ENCODE measurements around the gene ECSIT.
A peak's percentile ranks its signal among the peaks of the same experiment; 100 is the strongest.

The ECSIT gene

DNA sequence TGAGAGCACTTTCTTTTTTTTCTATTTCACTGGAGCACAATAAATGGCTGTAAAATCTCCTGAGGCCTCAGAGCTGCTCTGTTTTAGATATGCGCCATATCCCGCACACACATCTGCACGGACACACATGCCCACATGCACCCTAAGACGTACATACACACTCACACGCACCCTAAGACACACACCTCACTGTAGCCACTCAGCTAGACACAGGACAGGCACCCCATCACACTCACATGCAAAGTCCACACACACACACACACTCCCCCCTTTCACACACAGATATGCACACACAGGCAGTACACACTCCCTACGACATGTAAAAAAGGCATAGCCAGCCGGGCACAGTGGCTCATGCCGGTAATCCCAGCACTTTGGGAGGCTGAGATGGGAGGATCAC is 21.3 kb upstream of the ECSIT start:
- no peak for DNase-seq (ENCODE audit: low read depth in 1 of 2, low spot score in 1 of 2)

DNA sequence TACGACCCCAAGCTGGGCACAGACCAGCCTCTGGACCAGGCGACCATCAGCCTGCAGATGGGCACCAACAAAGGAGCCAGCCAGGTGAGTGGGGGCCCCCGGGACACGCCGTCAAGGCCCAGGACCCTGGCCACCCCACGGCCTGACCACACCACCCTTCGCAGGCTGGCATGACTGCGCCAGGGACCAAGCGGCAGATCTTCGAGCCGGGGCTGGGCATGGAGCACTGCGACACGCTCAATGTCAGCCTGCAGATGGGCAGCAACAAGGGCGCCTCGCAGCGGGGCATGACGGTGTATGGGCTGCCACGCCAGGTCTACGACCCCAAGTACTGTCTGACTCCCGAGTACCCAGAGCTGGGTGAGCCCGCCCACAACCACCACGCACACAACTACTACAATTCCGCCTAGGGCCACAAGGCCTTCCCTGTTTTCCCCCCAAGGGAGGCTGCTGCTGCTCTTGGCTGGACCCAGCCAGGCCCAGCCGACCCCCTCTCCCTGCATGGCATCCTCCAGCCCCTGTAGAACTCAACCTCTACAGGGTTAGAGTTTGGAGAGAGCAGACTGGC is 20.5 kb upstream of the ECSIT start:
- DNase-seq (ENCODE audit: low read depth in 1 of 2, low spot score in 1 of 2): no peak

DNA sequence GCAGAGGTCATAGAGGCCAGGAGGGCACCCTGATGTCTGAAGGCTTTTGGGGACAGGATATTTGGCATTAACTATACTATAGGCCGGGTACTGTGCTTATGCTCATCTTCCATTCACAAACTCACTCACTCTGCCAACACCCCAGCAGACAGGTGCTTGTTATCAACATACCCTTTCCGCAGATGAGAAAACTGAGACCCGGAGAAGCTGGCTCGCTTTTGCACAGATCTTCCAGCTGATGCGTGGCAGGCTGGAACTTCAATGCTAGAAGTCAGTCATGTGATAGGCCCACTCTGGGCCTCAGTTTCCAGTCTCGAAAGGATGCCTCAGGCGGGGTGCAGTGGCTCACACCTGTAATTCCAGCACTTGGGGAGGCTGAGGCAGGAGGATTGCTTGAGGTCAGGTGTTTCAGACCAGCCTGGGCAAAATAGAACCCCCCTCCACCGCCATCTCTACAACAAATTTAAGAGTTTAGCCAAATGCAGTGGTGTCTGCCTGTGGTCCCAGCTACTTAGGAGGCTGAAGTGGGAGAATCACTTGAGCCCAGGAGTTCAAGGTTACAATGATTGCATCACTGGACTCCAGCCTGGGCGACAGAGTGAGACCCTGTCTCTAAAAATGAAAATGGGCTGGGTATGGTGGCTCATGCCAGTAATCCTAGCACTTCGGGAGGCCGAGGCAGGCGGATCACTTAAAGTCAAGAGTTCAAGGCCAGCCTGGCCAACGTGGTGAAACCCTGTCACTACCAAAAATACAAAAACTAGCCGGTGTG is 19.2 kb upstream of the ECSIT start:
- no peak for DNase-seq (ENCODE audit: low read depth in 1 of 2, low spot score in 1 of 2)

DNA sequence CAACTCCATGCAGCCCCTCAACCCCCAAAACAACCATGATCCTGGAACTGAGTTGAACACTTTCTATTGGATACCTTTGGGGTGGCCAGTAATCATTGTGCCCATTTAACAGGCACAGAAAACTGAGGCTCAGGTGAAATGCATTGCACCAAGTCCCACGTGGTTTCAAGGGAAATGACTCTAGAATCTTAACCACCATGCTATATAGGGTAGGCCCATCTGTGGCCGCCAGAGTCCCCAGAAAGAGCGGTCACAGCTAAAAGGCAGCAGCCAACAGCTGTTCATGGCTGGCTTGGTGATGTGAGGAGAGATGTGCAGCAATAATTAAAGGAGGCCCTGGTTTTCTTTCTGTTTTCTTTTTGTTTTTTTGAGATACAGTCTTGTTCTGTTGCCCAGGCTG is 12.3 kb upstream of the ECSIT start:
- DNase-seq (ENCODE audit: low read depth in 1 of 2, low spot score in 1 of 2): no peak

DNA sequence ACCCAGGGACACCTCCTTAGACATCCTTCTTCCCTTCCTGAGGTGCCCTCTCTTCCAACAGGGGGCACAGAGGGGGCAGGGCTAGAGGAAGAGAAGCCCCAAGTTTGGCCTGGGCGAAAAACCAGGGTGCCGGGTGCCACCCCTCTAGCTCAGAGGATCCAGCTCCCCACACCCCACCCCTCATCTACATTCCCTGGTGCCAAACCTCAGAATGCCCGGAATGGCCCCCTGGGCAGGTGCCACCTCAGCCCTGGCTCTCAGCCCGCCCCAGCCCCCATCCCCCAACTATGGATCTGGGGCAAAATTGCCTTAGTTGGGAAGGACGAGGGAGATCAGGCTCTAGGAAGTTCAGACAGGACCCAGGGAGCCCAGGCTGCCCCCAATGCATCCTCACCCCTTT is 11.7 kb upstream of the ECSIT start:
- no peak for DNase-seq (ENCODE audit: low read depth in 1 of 2, low spot score in 1 of 2)

DNA sequence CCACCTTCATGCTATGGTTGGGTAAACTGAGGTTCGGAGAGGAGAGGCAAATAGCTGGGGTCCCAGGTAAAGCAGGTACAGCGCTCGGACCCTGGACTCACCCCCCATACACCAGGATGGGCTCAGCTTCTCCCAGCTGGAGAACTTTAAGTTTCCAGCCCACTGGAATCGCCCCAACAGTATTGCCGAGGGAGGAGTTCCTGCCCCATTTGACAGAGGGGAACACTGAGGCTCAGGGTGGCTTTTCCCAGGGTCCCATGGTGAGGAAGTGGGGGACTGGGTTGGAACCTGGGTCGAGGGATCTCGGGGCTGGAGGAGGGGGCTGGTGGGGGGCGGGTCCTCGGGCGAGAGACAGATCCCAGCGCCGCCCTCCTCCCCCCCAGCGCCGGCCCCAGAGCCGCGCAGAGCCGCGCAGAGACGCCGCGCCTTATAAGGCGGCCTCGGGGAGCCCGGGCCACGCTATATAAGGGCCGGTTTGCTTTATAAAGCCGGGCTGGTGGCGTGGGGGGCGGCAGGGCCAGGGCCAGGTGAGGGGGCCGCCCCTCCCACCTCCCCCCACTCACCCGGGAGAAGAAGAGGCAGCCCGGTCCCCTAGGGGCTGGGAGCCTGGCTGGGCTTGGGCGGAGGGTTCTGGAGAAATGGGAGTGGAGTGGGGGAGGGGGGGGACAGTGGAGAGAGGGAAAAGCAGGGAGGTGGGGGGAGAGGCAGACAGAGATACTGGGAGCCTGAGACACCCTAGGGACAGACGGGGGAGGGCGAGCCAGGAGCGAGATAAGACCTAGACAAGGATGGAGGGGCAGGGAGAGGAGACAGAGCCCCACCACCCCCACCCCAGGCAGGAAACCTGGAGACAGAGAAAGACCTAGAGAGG is 10.8 kb upstream of the ECSIT start:
- no peak for DNase-seq (ENCODE audit: low read depth in 1 of 2, low spot score in 1 of 2)

DNA sequence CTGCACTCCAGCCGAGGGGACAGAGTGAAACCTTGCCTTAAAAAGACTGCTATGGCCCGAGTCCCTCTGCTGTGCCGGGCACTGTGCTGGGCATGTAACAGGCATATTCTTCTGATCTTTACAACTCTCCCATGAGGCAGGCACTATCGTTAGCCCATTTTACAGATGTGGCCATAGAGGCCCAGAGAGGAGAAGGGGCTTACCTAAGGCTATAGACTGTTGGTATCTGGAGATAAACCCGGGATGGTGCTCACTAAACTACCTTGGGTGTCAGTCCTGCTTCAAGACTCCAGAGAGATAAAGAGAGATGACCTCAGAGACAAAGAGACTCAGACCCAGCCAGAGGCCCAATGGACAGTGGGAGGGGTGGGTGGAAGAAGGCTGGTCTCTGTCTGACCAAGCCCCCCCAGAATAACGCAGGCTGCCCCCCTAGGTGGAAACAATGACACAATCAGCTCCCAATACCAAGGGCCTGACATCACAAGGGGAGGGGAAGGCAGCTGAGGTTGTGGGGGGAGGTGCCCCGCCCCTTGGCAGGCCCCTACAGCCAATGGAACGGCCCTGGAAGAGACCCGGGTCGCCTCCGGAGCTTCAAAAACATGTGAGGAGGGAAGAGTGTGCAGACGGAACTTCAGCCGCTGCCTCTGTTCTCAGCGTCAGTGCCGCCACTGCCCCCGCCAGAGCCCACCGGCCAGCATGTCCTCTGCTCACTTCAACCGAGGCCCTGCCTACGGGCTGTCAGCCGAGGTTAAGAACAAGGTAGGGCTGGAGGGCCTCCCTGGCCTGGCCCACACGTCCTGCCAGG is 9.5 kb upstream of the ECSIT start, which contains the start of gene CNN1:
Gene CNN1 (plus strand): TSS at position 620 of the 805 bp plus-strand sequence. CDS start 77 bp downstream, at position 697.
- no peak for DNase-seq (ENCODE audit: low read depth in 1 of 2, low spot score in 1 of 2)

DNA sequence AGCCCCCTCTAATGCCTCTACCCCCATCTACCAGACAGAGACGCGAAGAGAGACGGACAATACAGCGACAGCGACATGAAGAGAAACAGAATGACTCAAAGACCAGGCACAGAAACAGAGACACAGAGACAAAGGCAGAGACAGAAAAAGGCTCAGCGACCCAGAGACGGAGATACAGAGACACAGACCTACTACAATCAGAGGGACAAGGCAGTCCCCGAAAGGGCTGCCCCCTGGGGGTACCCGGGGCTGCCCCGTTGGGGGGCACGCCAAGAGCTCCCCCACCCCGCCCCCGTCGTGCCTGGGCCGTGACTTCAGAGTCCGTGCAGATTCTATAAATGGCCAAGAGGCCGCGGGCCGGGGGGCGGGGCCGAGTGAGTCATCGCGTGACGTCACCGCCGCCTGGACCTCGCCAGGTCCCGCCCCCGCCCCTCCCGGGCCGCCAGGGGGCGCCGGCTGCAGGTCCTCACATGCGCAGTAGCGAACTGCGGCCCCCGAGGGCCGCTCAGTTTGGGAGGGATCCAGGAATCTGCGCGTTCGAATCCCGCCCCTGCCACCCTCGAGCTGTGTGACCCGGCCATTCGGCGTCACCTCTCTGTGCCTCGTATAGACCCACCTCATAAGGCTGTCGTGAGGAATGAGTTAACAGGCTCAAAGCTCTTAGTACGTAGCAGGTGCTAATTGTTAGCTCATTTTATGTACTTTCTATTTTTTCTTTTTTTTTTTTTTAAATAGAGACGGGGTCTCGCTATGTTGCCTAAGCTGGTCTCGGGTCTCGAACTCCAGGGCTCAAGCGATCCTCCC is 7.1 kb upstream of the ECSIT start:
- DNase-seq (ENCODE audit: low read depth in 1 of 2, low spot score in 1 of 2): peak; percentile 55 to 78

DNA sequence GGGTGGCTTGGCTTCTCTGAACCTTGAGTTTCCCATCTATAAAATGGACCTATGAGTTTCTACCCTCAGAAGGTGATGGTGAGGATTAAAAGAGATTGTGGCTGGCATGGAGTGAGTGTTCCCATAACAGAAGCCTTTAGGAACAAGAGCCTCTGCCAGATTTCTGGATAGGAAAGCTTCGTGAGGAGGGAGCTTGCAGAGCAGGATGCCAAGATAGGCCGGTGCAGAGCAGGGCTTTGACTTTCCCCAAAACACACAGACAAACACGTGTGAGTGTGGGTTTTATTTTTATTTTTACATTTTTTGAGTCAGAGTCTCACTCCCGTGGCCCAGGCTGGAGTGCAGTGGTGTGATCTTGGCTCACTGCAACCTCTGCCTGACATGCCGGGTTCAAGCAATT is 6.0 kb upstream of the ECSIT start:
- no peak for DNase-seq (ENCODE audit: low read depth in 1 of 2, low spot score in 1 of 2)

DNA sequence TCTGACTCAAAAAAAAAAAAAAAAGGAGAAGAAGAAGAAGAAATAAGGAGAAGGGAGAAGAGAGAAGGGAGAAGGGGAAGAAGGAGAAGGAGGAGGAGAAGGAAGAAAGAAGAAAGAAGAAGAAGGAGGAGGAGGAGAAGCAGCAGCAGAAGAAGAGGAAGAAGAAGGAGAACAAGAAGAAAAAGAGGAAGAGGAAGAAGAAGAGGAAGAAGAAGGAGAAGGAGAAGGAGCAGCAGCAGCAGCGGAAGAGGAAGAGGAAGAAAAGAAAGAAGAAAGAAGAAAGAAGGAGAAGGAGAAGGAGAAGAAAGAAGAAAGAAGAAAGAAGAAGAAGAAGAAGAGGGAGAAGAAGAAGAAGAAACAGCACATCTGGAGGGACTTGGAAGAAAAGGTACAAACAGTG is 5.6 kb upstream of the ECSIT start:
- DNase-seq (ENCODE audit: low read depth in 1 of 2, low spot score in 1 of 2): no peak

DNA sequence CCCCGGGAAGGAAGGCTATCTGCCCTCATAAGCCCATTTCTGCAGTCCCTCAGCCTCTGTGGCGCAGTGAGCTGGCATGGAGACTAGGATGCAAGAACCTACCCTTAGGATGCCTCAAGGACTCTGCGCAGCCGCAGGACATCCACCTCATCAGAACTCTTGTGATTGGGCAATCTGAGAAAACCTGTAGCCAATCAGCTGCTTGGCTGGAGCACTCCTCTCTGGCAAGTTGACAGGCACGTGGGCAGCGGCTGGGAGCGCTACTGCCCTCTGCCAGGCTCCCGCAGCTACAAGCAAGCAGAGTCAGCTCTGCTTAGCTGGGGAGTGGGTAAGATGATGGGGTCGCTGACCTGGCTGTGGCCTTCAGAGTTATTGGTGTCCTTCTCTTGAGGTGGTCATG is 1.5 kb upstream of the ECSIT start:
- DNase-seq (ENCODE audit: low read depth in 1 of 2, low spot score in 1 of 2): no peak

DNA sequence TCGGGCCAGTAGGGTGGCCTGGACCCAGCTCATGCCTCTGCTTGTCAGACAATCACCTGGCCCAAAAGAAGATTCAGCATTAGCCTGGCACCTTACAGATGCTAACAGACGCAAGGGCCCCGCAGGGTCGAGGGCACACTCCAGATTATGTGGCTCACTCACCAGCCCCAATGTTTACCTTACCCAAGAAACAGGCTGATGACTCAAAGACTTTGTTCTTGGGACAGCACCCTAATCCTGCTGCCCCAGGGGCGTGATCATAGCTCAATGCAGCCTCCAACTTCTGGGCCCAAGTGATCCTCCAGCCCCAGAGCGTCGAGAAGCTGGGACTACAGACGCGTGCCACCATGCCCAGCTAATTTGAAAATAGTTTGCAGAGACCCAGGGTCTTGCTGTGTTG is 9.8 kb downstream of the ECSIT start:
- DNase-seq (ENCODE audit: low read depth in 1 of 2, low spot score in 1 of 2): no peak

DNA sequence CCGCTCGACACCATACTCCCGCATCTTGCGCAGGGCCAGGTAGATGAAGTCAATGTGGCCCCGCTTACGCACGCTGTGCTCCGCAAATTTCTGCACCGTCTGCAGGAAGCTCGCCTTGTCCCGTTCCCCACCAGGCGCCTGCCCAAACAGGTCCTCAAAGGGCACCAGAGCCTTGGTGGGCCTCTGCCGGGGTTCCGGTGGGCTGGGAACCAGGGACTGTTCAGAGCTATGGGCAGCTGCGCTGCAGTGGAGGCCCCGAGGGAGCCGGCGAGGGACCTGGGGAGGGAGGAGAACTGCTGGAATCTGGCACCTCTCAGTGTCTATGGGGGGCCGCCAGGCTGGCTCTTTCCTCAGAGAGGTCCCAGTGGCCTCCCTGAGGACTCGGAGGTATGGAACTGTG is 15.0 kb downstream of the ECSIT start:
- no peak for DNase-seq (ENCODE audit: low read depth in 1 of 2, low spot score in 1 of 2)

DNA sequence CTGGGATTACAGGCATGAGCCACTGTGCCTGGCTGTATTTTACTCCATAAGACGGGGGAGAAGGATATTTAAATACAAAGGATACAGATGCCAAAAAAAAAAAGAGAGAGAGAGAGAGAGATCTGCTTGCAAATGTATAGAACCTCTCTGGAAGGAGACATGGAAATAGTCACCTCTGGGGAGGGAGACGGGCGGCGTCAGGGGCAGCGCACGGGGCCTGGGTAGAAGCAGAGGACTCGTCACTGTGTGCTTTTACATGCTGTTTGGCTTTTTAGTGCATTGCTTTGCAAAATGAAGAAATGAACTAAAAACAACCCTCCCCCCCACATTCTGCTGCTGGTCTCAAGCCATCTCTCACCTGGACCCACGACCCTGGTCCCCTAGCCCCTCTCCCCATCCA is 18.5 kb downstream of the ECSIT start:
- DNase-seq (ENCODE audit: low read depth in 1 of 2, low spot score in 1 of 2): no peak

DNA sequence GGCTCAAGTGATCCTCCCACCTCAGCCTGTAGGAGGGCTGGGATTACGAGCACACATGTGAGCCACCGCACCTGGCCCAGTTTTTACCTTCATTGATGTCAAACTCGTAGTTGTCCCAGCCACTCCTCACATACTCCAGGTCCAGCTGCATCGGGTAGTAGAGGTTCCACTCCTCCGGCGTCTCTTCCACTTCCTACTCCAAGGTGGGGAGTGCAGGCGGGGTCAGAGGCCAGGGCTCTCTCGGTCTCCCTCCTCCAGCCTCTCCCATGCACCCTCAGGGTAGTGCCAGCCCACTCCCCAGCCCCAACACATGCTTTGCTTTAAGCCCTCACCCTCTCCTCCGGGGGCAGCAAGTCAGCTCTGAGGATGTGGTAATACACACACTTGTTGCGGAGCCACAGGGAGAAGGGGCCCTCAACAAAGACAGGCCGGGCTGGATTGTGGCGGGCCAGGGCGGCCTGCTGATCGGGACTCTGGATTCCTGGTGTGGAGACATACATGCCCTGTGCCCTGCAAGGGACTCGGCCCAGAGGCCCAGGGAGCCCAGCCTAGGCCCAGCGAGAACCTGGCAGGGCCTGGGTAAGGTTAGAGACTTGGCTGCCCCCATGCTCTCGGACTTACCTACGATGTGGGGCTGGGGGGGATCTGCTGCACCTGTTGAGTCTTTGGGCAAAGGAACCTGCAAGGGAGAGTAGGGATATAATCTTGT is 21.4 kb downstream of the ECSIT start:
- DNase-seq (ENCODE audit: low read depth in 1 of 2, low spot score in 1 of 2): no peak

DNA sequence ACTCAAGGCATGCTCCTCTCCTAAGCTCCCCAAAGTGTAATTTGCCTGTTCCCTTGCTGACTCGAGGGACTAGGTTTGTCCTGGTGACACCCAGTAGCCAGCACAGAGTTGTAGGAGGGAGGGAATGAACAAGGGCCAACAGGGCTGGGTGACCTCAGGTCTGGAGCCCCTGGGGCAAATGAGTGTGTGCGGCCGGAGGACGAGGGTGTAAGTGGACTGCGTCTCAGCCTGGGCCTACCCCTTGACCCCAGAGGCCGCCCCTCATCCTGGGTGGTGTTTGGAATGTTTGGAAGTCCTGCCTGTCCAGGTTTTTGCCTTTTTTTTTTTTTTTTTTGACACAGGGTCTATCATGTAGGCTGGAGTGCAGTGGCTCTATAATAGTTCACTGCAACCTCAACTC is 22.0 kb downstream of the ECSIT start:
- DNase-seq (ENCODE audit: low read depth in 1 of 2, low spot score in 1 of 2): no peak

DNA sequence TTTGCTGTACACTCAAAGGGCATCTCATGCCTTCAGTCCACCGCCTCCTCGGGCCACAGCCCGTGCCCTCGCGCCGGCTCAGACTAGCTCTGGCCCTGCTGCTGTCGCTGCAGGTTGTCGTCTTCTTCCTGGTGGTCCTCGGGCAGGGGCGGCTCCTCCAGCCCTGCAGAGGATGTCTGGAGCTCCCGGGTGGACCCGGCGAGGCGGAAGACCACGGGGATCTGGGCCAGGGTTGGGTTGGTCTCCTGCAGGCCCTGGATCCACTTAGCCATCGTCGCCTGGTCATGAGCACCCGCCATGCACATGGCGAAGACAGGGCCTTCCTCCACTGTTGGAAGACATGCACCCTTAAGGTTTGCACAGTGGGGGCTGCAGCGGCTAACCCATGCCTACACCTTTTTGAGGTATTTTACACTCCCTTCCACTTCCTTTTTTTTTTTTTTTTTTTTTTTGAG is 22.8 kb downstream of the ECSIT start:
- DNase-seq (ENCODE audit: low read depth in 1 of 2, low spot score in 1 of 2): no peak

DNA sequence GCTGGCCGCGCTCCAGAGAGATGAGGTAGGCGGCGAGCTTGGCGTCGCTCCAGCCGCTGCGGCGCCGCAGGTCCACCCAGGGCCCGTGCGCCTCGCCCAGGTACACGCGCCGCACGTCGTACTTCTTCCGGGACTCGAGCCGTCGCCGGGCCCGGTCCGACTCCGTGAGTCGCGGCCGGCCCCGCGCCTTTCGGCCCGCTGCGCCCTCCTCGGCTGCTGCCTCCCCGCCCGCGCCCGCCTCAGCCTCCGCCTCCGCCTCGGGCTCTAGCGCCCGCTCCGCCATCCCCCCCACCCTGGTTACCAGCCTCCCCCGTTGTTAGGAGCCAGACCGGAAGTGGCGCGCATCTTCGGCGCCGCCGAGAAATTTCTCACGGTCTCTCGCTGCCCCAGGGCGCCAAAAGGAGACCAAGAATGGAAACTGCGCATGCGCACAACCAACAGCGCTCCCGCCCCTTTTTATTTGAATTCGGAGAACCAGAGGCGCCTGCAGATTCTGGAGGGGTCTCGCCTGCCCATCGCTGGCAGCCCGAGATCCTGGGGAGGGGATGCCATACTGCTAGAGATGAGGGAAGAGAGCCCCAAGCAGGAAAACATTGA is 23.3 kb downstream of the ECSIT start, which contains the start of gene ZNF653:
Gene ZNF653 (minus strand): TSS at position 336 of the 597 bp plus-strand sequence. CDS start 53 bp downstream, at position 283.
- DNase-seq (ENCODE audit: low read depth in 1 of 2, low spot score in 1 of 2): peak; percentile 89 to 92

DNA sequence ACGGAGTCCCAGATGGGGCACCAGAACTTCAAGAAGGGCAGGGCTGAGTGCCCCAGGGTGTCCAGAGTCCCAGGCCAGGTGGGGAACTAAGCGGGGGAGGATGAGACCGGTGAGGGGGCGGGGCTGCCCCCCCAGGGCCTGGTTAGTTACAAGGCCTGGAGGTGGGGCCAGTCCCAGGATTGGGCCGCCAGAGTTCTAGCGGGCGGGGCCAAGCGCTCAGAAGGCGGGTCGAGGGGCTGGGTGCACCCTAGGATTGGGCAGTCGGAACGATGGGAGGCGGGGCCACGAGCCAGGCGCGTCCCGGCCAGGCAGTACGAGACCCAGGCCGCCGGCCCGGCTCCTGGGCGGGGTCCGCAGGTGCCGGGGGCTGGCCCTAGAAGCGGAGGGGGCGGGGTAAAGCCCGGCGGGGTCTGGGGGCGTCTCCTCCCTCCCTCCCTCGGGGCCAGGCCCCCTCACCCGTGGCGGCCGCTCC is 23.9 kb downstream of the ECSIT start:
- DNase-seq (ENCODE audit: low read depth in 1 of 2, low spot score in 1 of 2): peak; percentile 91 to 92

All from activated T-helper 1 cell treated with anti-CD3 and anti-CD28 coated beads, Interleukin-2, amount 50 U/mL, for 16 hours (primary cell).